Gastrocnemius medialis (tissue), 4 donors: Measurements from ENCODE around the gene CDK5RAP3. TPM values are rescaled to one million over a fixed set of nuclear protein-coding genes. Genes with fewer than 3 reads are reported as not detected.

Source experiments
- ATAC-seq, 2 donors: fragments of 150-250 bp; one replicate each; pipeline ENCODE4 v1.9.1; 2016
- DNase-seq, 2 donors: peaks; one replicate each; pipeline ENCODE4 v3.0.0-alpha.2; 2019
- H3K27ac ChIP-seq, 4 donors: fragments of 200-600 bp; sonication (generic); 1 replicate in 1 of 4; 2 replicates in 3 of 4; pipeline ENCODE4 v1.5.1; 2016 to 2018; ENCODE audit warnings: mild to moderate bottlenecking in 2 of 4, moderate library complexity in 1 of 4
- H3K27me3 ChIP-seq, 3 donors: fragments of 200-600 bp; sonication (generic) in 2 of 3; 1 replicate in 1 of 3; 2 replicates in 2 of 3; pipeline versions ENCODE4 v1.5.1 to v1.6.0; 2016 to 2019; ENCODE audit warnings: mild to moderate bottlenecking in 1 of 3, moderate library complexity in 1 of 3
- H3K36me3 ChIP-seq, 2 donors: fragments of 200-600 bp; sonication (generic) in 1 of 2; one replicate each; pipeline ENCODE4 v1.5.1; 2017 to 2018
- H3K4me1 ChIP-seq, 2 donors: fragments of 200-600 bp; sonication (generic) in 1 of 2; one replicate each; pipeline ENCODE4 v1.5.1; 2016 to 2017; ENCODE audit warnings: mild to moderate bottlenecking in 2 of 2
- H3K4me3 ChIP-seq, 4 donors: fragments of 200-600 bp; sonication (generic) in 3 of 4; 1 replicate in 1 of 4; 2 replicates in 3 of 4; pipeline ENCODE4 v1.5.1; 2016 to 2019; ENCODE audit warnings: mild to moderate bottlenecking in 2 of 4
- H3K9me3 ChIP-seq, 3 donors: fragments of 200-600 bp; sonication (generic) in 2 of 3; 1 replicate in 1 of 3; 2 replicates in 2 of 3; pipeline ENCODE4 v1.5.1; 2016 to 2019
- CTCF ChIP-seq, 5 experiments: fragments of 450-650 bp in 3 of 5; fragments of 200-600 bp in 2 of 5; sonication (generic) in 2 of 5; IDR thresholded peaks in 4 of 5; conservative IDR thresholded peaks in 1 of 5; 1 replicate in 4 of 5; 2 replicates in 1 of 5; pipeline ENCODE4 v1.5.1; 2016 to 2019; ENCODE audit warnings: antibody characterized with exemption in 5 of 5, mild to moderate bottlenecking in 3 of 5, moderate library complexity in 3 of 5
- POLR2A ChIP-seq, 2 donors: fragments of 450-650 bp; IDR thresholded peaks; one replicate each; pipeline ENCODE4 v1.6.1; 2017; ENCODE audit warnings: antibody characterized with exemption in 2 of 2, mild to moderate bottlenecking in 2 of 2, moderate library complexity in 2 of 2
- in situ Hi-C, 4 donors: fragments of 200-750 bp; cut with MboI; loops; one replicate each; pipeline versions ENCODE4 v1.15.0 to v1.8.0; 2017; ENCODE audit warnings: low sequenced_read_pairs in 4 of 4
- intact Hi-C: fragments of 100-400 bp; cut with DNase I; formaldehyde crosslinking; loops from one replicate; pipeline ENCODE4 v1.15.1; 2023; ENCODE audit warnings: low total_unique reads
- total RNA-seq, 4 donors: library from RNA; depleted of rRNA; stranded (reverse); fragments of >200 nt; gene quantifications; one replicate each; pipeline versions ENCODE4 v1.1.0 to v1.2.3, GENCODE V29; 2016

Gene CDK5RAP3
- total RNA-seq, 4 donors from 2014 or later = 14.2 to 35.9 (median 27.8) TPM

DNA sequence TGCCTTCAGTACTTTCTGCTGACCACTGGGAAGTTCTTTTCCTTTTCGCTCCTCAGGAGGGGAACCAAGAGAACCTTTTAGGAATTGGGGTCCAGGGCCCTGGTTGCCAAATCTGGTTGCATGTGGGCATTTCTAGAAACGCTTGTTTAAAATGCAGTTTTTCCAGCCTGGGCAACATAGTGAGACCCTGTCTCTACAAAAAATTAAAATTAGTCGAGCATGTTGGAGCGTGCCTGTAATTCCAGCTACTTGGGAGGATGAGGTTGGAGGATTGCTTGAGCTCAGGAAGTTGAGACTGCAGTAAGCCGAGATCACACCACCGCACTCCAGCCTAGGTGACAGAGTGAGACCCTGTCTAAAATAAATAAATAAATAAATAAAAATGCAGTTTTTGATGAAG, 28.3 kb upstream of the CDK5RAP3 start:
- TF ChIP-seq CTCF (IDR thresholded peaks at IDR 0.05 in 4 of 5, conservative IDR thresholded peaks at IDR 0.05 in 1 of 5) (no peak), POLR2A (IDR thresholded peaks at IDR 0.05) (no peak)
- DNase-seq (no peak), ATAC-seq (no peak)
- Histone ChIP-seq H3K36me3 (peaks cover 0 to 20% of the 10 kb centered on the region in 2 donors), H3K4me1 (peaks cover 18 to 28% of the 10 kb centered on the region in 2 donors), H3K27me3 (no peaks in the 10 kb centered on the region), H3K4me3 (peak overlapping the region; percentile 77 to 99 (median 88)), H3K9me3 (no peaks in the 10 kb centered on the region), H3K27ac (peak overlapping the region; percentile 88 to 98 (median 92))
- in situ Hi-C loops = loop anchor here in 1 of 4 donors (10.0 kb wide), 1 partner anchor 48 kb away; the partner anchor contains the start of gene SP2
- intact Hi-C loops = loop anchor here (10.0 kb wide), 1 partner anchor 98 kb away; the partner anchor contains the start of gene SCRN2

- TF ChIP-seq CTCF (IDR thresholded peaks at IDR 0.05 in 4 of 5, conservative IDR thresholded peaks at IDR 0.05 in 1 of 5) (no peak), POLR2A (IDR thresholded peaks at IDR 0.05) (no peak)
- H3K27ac ChIP-seq = no peak overlapping the region
- no peak overlapping the region for H3K4me3 ChIP-seq
- DNase-seq (no peak), ATAC-seq (no peak)
- in situ Hi-C loops = loop anchor here in 1 of 4 donors (10.0 kb wide), 1 partner anchor 50 kb away; the partner anchor contains the start of gene SP2
- H3K36me3 ChIP-seq = peaks cover 0 to 20% of the 10 kb centered on the region in 2 donors
- peaks cover 35 to 45% of the 10 kb centered on the region in 2 donors for H3K4me1 ChIP-seq
- no peaks in the 10 kb centered on the region for H3K27me3 ChIP-seq
- intact Hi-C loops = loop anchor here (10.0 kb wide), 1 partner anchor 100 kb away; the partner anchor contains the start of gene SCRN2
- no peaks in the 10 kb centered on the region for H3K9me3 ChIP-seq
Measured at GRCh38 chr17:47945080-47945479, 25.8 kb upstream of the CDK5RAP3 start.

- H3K27ac ChIP-seq = peak overlapping the region; percentile 62 to 77 (median 76)
- no peak for TF ChIP-seq POLR2A (IDR thresholded peaks at IDR 0.05)
- DNase-seq (no peak), ATAC-seq (no peak)
- no peaks in the 10 kb centered on the region for H3K27me3 ChIP-seq
- peaks cover 0 to 20% of the 10 kb centered on the region in 2 donors for H3K36me3 ChIP-seq
- peaks cover 35 to 40% of the 10 kb centered on the region in 2 donors for H3K4me1 ChIP-seq
- no peak overlapping the region for H3K4me3 ChIP-seq
- H3K9me3 ChIP-seq = no peaks in the 10 kb centered on the region
- in situ Hi-C loops = loop anchor here in 1 of 4 donors (10.0 kb wide), 1 partner anchor 51 kb away; the partner anchor contains the start of gene SP2
- intact Hi-C loops = loop anchor here (10.0 kb wide), 1 partner anchor 101 kb away; the partner anchor contains the start of gene SCRN2
Measured at GRCh38 chr17:47945529-47946508, 25.1 kb upstream of the CDK5RAP3 start.

DNA sequence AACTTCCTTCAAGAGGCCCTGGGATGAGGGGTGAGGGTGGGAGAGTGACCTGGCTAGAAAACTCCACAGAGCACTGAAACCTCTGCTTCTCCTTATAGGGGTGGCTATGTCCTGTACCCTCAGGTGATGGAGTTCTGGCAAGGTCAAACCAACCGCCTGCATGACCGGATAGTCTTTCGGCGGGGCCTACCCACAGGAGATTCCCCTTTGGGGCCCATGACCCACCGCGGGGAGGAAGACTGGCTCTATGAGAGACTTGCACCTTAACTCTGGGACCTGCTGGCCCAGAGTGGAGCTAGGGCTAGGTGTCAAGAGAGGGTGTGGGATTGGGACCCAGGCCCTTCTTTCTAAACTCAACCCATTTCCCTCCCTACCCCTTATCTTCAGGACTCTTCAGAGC, 24.4 kb upstream of the CDK5RAP3 start:
- intact Hi-C loops = loop anchor here (10.0 kb wide), 1 partner anchor 102 kb away; the partner anchor contains the start of gene SCRN2
- Histone ChIP-seq H3K36me3 (peaks cover 0 to 20% of the 10 kb centered on the region in 2 donors), H3K9me3 (no peaks in the 10 kb centered on the region), H3K27ac (peak overlapping the region; percentile 62 to 77 (median 76)), H3K4me1 (peaks cover 35 to 37% of the 10 kb centered on the region in 2 donors), H3K27me3 (no peaks in the 10 kb centered on the region), H3K4me3 (no peak overlapping the region)
- DNase-seq (no peak), ATAC-seq (no peak)
- TF ChIP-seq CTCF (IDR thresholded peaks at IDR 0.05 in 4 of 5, conservative IDR thresholded peaks at IDR 0.05 in 1 of 5) = no peak
- TF ChIP-seq POLR2A (IDR thresholded peaks at IDR 0.05) = no peak
- in situ Hi-C loops = loop anchor here in 1 of 4 donors (10.0 kb wide), 1 partner anchor 52 kb away; the partner anchor contains the start of gene SP2
